HG02571 (cell line): ENCODE measurements around the gene SESN3.
"Not testable (repeated sequence)": the region's sequence is repeated elsewhere in the genome, so short reads cannot be mapped to it uniquely, and the experiment has no call there.

ENCODE experiments used
- ATAC-seq: cut with Tn5 transposase; IDR thresholded peaks from one replicate; pipeline ENCODE4 v1.9.1; 2021; ENCODE audit warnings: mild to moderate bottlenecking, moderate library complexity; ENCODE audit not compliant: unreplicated experiment

The SESN3 gene

DNA sequence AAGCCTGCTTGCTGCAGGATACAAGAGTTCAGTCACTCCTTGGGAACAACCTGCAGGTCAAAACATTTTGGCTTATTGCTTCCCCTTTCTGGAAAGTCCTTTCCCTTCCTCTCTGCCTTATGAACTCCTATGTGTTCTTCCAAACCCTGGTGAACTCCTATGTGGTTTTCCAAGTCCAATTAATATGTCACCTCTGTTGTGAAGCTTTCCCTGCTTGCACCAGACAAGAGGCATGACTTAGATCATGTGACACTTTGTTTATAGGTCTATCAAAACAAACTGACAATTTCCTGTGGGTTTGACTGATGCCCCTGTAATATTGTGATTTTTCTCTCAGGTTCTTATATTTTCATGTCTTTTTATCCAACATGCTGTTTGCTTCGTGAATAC is 77.2 kb downstream of the SESN3 start:
- no peak for ATAC-seq

DNA sequence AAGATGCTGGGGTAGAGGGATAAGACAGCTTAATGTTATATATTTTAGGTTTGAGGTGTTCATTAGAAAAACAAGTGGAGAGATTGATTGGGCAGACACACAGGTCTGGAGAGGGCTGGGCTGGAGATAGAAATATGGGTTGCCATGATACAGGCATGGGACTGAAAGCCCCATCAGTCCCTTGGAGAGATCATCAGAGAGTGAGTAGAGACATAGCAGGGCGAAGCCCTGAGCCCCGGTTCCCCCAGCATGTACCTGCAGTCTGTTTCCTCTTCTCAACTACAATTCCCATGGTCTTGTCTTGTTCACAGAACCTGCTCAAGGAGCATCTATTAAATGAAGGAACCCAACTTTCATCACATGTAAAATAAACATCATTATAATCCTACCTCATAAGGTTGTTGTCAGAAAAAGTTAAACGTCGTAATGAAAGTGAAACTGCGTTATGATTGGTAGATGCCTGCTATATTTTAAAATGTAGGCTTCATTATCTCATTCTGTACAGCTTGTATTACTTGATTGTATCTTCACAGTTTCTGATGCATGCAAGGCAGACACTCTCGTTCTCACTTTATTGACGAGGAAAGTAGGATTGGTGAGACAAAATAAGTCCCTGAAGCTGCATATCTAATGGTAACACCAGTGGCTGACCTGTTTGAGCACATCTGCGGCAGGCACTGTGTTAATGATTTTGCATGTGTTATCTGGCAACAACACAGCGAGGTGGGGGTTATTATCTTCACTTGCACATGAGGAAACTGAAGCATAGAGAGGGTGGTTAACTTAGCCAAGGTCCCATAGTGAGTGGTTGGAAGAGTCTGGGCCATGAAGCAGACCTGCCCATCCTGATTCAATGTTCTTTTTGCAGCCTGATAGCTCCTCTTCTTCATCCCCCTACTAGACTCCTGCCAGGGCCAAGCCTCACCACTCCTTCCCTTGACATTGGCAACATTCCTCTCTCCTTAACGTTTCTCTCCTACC is 77.8 kb downstream of the SESN3 start:
- ATAC-seq = no peak

GRCh38 chr11:95150956-95151684 is 79.9 kb downstream of the SESN3 start:
- ATAC-seq = peak; percentile 88

DNA sequence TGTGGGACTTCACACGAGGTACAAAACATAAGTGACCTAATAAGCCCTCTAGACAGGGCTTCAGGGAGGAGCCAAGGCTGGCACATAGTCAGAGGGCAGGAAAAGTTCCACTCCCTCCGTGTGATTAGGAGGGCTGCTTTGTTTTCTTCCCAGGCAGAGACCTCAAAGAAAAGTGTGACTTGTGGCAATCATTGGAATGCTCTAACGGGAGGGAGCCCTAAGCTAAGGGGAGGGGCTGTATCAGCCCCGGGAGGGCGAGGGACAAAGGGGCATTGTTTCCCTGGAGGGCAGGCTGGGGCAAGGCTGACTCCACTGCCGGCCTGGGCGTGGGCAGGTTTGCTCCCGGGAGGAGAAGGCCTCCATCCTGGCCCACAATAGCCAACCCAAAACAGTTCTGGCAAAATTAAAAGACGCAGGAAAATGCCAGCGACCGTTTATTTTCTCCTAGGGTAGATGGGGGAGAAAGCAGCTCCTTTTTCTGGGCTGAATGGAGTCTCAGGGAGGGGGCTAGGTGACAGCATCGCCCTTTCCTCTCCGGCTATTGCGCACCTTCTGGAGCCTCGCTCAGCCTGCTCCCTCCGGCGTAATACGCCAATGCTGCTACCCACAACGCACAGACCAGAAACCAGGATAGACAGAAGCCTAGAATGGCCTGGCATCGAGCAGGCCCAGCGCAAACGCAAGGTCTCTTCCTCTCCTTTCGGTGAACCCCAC is 81.2 kb downstream of the SESN3 start:
- ATAC-seq = no peak

DNA sequence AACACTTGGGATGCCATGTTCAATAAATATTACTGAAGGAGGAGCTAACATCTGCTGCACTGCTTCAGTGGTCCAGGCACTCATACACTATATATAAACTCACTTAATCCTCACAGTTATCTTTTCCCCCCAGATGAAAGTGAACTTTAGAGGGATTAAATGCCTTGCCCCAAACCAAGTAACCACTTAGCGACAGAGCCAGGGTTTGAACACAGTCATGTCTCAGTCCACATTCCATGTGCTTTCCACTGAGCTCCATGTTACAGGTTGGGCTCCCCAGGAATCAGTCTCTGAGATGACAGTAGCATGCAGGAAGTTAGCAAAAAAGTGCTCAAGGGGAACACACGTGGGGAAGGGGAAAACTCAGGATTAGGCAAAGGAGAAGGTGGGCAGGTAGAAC is 82.1 kb downstream of the SESN3 start:
- ATAC-seq = no peak

- ATAC-seq = no peak
These were observed 82.6 kb downstream of the SESN3 start for GRCh38 chr11:95148406-95148805.

- ATAC-seq = no peak
These were observed 83.6 kb downstream of the SESN3 start for GRCh38 chr11:95147364-95147905.

DNA sequence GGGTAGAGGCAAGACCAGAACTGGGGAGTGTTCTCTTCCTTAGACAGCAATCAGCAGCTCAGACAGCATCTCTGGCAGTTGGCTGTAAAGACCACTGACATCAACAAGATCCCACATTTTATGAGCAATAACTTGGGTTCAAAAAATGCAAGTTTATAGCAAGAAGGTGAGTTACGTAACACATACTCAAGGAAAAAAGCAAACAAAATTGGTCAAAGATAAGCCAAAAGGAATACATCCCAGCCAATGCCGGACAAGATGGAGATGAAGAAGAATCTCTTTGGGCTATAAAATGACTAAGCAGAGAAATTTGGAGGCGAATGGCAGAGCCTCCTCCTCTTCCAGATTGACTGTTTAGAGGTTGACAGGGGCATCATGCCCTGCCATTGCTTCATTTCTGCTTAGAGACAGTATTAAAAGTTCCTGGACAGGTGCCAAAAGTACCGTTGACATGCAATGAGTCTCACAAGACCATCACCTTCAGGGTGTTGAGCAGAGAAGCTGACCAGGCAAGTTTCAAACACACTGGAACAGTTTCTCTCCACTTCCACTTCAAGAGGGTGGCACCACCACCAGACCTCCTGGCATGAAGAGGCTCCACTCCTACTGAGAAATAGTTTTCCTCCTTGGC is 85.5 kb downstream of the SESN3 start:
- no peak for ATAC-seq

DNA sequence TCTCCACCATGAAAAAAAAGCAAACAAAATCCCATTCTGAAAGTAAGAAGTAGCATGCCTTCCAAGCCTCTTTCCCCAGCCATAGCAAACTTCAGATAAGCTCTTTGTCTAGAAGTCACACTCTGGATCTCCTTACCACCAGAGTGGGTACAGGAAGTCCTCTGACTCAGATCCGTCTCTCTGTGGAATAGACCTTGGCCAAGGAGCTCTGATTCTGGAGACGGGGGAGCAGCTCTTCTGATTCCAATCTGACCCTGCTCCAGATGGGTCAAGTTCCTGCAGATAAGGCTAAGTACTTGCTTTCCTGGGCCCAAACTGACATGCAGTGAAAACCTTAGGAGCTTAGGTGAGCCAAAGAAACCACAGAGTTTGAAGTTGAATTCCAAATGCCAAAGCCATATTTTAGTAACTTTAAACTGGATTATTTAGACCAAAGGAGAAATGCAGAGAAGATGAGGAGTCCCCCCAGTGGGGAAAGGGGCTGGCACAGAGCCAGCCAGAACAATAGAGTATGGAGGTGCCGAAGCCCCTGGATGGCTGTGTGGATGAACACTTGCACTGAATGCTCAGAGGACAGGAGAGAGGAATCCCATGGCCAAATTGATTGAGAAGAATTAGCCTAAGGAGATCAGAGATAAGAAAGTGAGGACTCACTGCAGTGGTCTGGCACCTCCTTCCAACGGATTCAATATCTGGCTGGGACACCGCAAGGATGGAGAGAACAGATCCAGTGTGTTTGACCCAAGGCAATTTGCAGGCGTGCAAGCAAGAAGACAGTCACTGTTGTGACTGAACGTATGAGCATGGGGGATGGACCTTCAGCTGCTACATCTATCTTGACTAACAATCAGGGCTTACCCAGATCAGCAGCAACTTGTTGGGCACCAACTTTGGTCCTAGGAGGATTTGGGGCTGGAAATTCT is 86.4 kb downstream of the SESN3 start:
- no peak for ATAC-seq

DNA sequence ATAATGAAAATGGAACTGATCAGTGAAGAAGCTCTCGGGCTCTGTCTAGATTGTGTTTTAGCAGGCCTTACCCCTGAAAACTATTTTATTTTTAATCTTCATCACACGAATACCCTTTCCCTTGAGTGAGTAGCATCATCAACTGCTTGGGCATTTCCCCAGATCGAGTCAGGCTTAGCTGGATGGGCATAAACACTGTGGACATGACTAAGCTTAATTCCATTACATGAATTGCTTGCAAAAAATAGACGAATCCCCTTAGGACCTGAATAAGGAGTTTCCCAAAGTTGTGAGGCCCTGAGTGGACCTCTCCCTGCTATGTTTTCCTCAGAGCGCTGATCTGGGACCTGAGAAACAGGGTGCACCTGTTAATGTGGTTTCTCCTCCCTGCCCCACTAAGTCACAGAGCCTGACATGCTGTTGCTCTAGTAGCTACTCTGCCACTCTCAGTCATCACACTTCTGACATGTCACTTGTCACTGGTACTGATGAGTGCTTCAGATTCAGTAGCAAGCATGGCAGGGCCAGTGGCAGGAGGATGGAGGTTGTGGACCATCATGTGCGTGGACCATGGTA is 87.8 kb downstream of the SESN3 start:
- ATAC-seq = no peak

GRCh38 chr11:95142431-95142830 is 88.6 kb downstream of the SESN3 start:
- ATAC-seq = no peak

GRCh38 chr11:95140397-95141033 is 90.5 kb downstream of the SESN3 start:
- no peak for ATAC-seq

GRCh38 chr11:95138448-95138847 is 92.6 kb downstream of the SESN3 start:
- peak; percentile 89 for ATAC-seq

DNA sequence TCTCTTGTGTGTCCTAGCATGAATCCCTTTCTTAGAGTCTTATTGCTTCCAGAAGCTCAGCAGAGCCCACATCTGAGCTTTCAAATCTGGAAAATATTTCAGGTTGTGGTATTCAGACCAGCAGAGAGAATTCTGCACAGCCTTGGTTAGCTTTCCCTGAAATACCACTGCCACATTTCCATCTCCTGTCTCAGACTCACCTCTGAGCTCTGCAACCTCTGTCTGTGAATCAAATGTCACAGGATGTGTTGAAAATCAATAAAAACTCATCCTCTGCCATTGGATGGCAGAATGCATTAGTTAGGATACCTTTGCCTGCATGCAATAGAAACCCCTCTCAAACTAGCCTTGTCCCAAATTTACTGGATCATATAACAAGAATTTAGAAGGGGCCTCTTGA is 93.7 kb downstream of the SESN3 start:
- no peak for ATAC-seq

DNA sequence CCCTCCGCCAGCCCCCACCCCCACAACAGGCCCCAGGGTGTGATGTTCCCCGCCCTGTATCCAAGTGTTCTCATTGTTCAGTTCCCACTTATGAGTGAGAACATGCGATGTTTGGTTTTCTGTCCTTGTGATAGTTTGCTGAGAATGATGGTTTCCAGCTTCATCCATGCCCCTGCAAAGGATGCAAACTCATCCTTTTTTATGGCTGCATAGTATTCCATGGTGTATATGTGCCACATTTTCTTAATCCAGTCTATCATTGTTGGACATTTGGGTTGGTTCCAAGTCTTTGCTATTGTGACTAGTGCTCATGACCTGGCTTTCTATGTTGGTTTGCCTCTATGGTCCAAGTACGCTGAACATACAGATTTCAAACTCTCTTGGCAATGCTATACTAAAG is 94.3 kb downstream of the SESN3 start:
- not testable (repeated sequence) for ATAC-seq

GRCh38 chr11:95135880-95136279 is 95.1 kb downstream of the SESN3 start:
- no peak for ATAC-seq

GRCh38 chr11:95135155-95135554 is 95.8 kb downstream of the SESN3 start:
- no peak for ATAC-seq

- no peak for ATAC-seq
These were observed 96.5 kb downstream of the SESN3 start for GRCh38 chr11:95134491-95134890.

DNA sequence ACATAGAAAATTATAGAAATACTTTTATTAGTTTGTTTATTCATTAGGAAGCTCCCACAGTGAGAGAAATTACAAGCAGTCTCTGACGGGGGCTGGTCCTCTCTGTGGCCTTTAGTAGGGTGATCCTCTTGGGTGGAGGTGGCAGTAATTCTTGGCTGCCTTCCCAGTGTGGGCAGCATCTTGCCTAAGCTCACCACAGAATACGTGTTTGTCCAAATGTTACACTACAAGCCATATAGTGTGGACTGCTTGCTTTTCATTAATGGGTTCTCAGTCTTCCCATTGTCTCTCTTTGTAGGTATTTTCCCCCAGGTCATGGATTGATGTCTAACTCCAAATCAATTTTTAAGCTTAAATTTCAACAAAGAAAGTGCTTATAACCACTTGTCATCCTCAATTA is 98.0 kb downstream of the SESN3 start:
- no peak for ATAC-seq
